Measurements from ENCODE around the gene TAT.
"Not testable (repeated sequence)": the region's sequence is repeated elsewhere in the genome, so short reads cannot be mapped to it uniquely, and the experiment has no call there.

The TAT gene

GRCh38 chr16:71576971-71577370 lies at the start of gene TAT:
TAT (minus strand) TSS chr16:71577092; CDS start chr16:71576415, 677 bp downstream.
- intact Hi-C loops (cut with DNase I): no loop called here
- DNase-seq: no peak

- intact Hi-C loops (cut with DNase I): no loop called here
- DNase-seq: peak in 1 of 42 donors; percentile 18
These were observed 49.3 kb upstream of the TAT start, which contains the start of gene MARVELD3 for GRCh38 chr16:71626018-71626857. MARVELD3 (plus strand) TSS chr16:71626184; CDS start chr16:71626230, 46 bp downstream.

- intact Hi-C loops (cut with DNase I): no loop called here
- no peak for DNase-seq
These were observed 48.4 kb upstream of the TAT start for GRCh38 chr16:71625113-71625850.

GRCh38 chr16:71623597-71623996 lies 46.7 kb upstream of the TAT start:
- no peak for DNase-seq
- intact Hi-C loops (cut with DNase I): no loop called here

- DNase-seq: no peak
- intact Hi-C loops (cut with DNase I): no loop called here
These were observed 45.2 kb upstream of the TAT start for GRCh38 chr16:71622088-71622487.

GRCh38 chr16:71618429-71618828 lies 41.5 kb upstream of the TAT start:
- intact Hi-C loops (cut with DNase I): no loop called here
- no peak for DNase-seq

- intact Hi-C loops (cut with DNase I); DNase-seq: not testable (repeated sequence)
These were observed 38.1 kb upstream of the TAT start for GRCh38 chr16:71614956-71615355.

- intact Hi-C loops (cut with DNase I): no loop called here
- DNase-seq: peak; percentile 42 to 91 (median 80)
These were observed 34.3 kb upstream of the TAT start for GRCh38 chr16:71610936-71611871.

- no peak for DNase-seq
- intact Hi-C loops (cut with DNase I): no loop called here
These were observed 33.6 kb upstream of the TAT start for GRCh38 chr16:71610447-71610846.

- DNase-seq: no peak
- intact Hi-C loops (cut with DNase I): no loop called here
These were observed 32.2 kb upstream of the TAT start for GRCh38 chr16:71609066-71609465.

- intact Hi-C loops (cut with DNase I): no loop called here
These were observed 23.9 kb upstream of the TAT start for GRCh38 chr16:71600822-71601221.

GRCh38 chr16:71598426-71598825 lies 21.5 kb upstream of the TAT start:
- intact Hi-C loops (cut with DNase I); DNase-seq: not testable (repeated sequence)

More at GRCh38 chr16:71600822-71601221, 23.9 kb upstream of the TAT start:
- DNase-seq: peak in 2 of 42 donors; percentile 3 to 7

GRCh38 chr16:71595340-71595826 lies 18.5 kb upstream of the TAT start:
- intact Hi-C loops (cut with DNase I); DNase-seq: not testable (repeated sequence)

- DNase-seq: no peak
- intact Hi-C loops (cut with DNase I): no loop called here
These were observed 17.2 kb upstream of the TAT start for GRCh38 chr16:71594000-71594646.

- intact Hi-C loops (cut with DNase I): no loop called here
These were observed 16.4 kb upstream of the TAT start for GRCh38 chr16:71593048-71593999.

GRCh38 chr16:71591917-71592316 lies 15.0 kb upstream of the TAT start:
- intact Hi-C loops (cut with DNase I): no loop called here
- DNase-seq: no peak

More at GRCh38 chr16:71593048-71593999, 16.4 kb upstream of the TAT start:
- no peak for DNase-seq

GRCh38 chr16:71590584-71590983 lies 13.7 kb upstream of the TAT start:
- intact Hi-C loops (cut with DNase I): no loop called here
- DNase-seq: no peak
